Measurements from ENCODE around the gene SPON1.
"Not testable (repeated sequence)": the region's sequence is repeated elsewhere in the genome, so short reads cannot be mapped to it uniquely, and the experiment has no call there.

Gene SPON1

GRCh38 chr11:14070896-14071295, 108.4 kb downstream of the SPON1 start:
- no peaks in the 10 kb centered on the region for H3K9me3 ChIP-seq (ENCODE audit: low read length)
- no peaks in the 10 kb centered on the region for H3K36me3 ChIP-seq (ENCODE audit: insufficient read depth, low read length)
- H3K4me3 ChIP-seq (ENCODE audit: low read length): no peak overlapping the region
- H2AFZ ChIP-seq (ENCODE audit: low read depth, low read length): no peak overlapping the region
- H3K4me1 ChIP-seq (ENCODE audit: insufficient read depth, low read length): no peaks in the 10 kb centered on the region
- H3K27me3 ChIP-seq (ENCODE audit: insufficient read depth, low read length): no peaks in the 10 kb centered on the region

GRCh38 chr11:14073849-14074476, 111.4 kb downstream of the SPON1 start:
- Histone ChIP-seq H3K4me1 (ENCODE audit: insufficient read depth, low read length) (no peaks in the 10 kb centered on the region), H2AFZ (ENCODE audit: low read depth, low read length) (peak overlapping the region; percentile 10), H3K27me3 (ENCODE audit: insufficient read depth, low read length) (no peaks in the 10 kb centered on the region), H3K9me3 (ENCODE audit: low read length) (no peaks in the 10 kb centered on the region), H3K4me3 (ENCODE audit: low read length) (no peak overlapping the region), H3K36me3 (ENCODE audit: insufficient read depth, low read length) (no peaks in the 10 kb centered on the region)

GRCh38 chr11:14075118-14076078, 112.9 kb downstream of the SPON1 start:
- H2AFZ ChIP-seq (ENCODE audit: low read depth, low read length): no peak overlapping the region
- no peaks in the 10 kb centered on the region for H3K9me3 ChIP-seq (ENCODE audit: low read length)
- H3K4me3 ChIP-seq (ENCODE audit: low read length): no peak overlapping the region
- H3K36me3 ChIP-seq (ENCODE audit: insufficient read depth, low read length): no peaks in the 10 kb centered on the region
- H3K4me1 ChIP-seq (ENCODE audit: insufficient read depth, low read length): no peaks in the 10 kb centered on the region
- H3K27me3 ChIP-seq (ENCODE audit: insufficient read depth, low read length): peaks cover 2% of the 10 kb centered on the region

GRCh38 chr11:14079011-14079410, 116.5 kb downstream of the SPON1 start:
- Histone ChIP-seq H3K27me3 (ENCODE audit: insufficient read depth, low read length) (peaks cover 2% of the 10 kb centered on the region), H3K36me3 (ENCODE audit: insufficient read depth, low read length) (no peaks in the 10 kb centered on the region), H2AFZ (ENCODE audit: low read depth, low read length) (no peak overlapping the region), H3K4me3 (ENCODE audit: low read length) (no peak overlapping the region), H3K9me3 (ENCODE audit: low read length) (no peaks in the 10 kb centered on the region), H3K4me1 (ENCODE audit: insufficient read depth, low read length) (no peaks in the 10 kb centered on the region)

GRCh38 chr11:14079797-14080196, 117.3 kb downstream of the SPON1 start:
- Histone ChIP-seq H3K27me3 (ENCODE audit: insufficient read depth, low read length) (peaks cover 2% of the 10 kb centered on the region), H2AFZ (ENCODE audit: low read depth, low read length) (no peak overlapping the region), H3K4me3 (ENCODE audit: low read length) (no peak overlapping the region), H3K9me3 (ENCODE audit: low read length) (no peaks in the 10 kb centered on the region), H3K4me1 (ENCODE audit: insufficient read depth, low read length) (no peaks in the 10 kb centered on the region), H3K36me3 (ENCODE audit: insufficient read depth, low read length) (no peaks in the 10 kb centered on the region)

- Histone ChIP-seq H3K4me1 (ENCODE audit: insufficient read depth, low read length) (no peaks in the 10 kb centered on the region), H3K4me3 (ENCODE audit: low read length) (no peak overlapping the region)
These were observed 119.2 kb downstream of the SPON1 start for GRCh38 chr11:14081581-14082231.

GRCh38 chr11:14082338-14082737, 119.8 kb downstream of the SPON1 start:
- Histone ChIP-seq H3K4me3 (ENCODE audit: low read length) (no peak overlapping the region), H2AFZ (ENCODE audit: low read depth, low read length) (no peak overlapping the region), H3K9me3 (ENCODE audit: low read length) (no peaks in the 10 kb centered on the region), H3K36me3 (ENCODE audit: insufficient read depth, low read length) (no peaks in the 10 kb centered on the region), H3K4me1 (ENCODE audit: insufficient read depth, low read length) (no peaks in the 10 kb centered on the region), H3K27me3 (ENCODE audit: insufficient read depth, low read length) (peaks cover 2% of the 10 kb centered on the region)

More at GRCh38 chr11:14081581-14082231, 119.2 kb downstream of the SPON1 start:
- Histone ChIP-seq H3K9me3 (ENCODE audit: low read length) (no peaks in the 10 kb centered on the region), H3K27me3 (ENCODE audit: insufficient read depth, low read length) (peaks cover 2% of the 10 kb centered on the region), H3K36me3 (ENCODE audit: insufficient read depth, low read length) (no peaks in the 10 kb centered on the region), H2AFZ (ENCODE audit: low read depth, low read length) (no peak overlapping the region)

- not testable (repeated sequence) for H3K27me3 ChIP-seq (ENCODE audit: insufficient read depth, low read length); H2AFZ ChIP-seq (ENCODE audit: low read depth, low read length); H3K9me3 ChIP-seq (ENCODE audit: low read length); H3K4me3 ChIP-seq (ENCODE audit: low read length); H3K4me1 ChIP-seq (ENCODE audit: insufficient read depth, low read length); H3K36me3 ChIP-seq (ENCODE audit: insufficient read depth, low read length)
These were observed 126.3 kb downstream of the SPON1 start for GRCh38 chr11:14088861-14089260.

GRCh38 chr11:14089690-14090462, 127.4 kb downstream of the SPON1 start:
- no peaks in the 10 kb centered on the region for H3K4me1 ChIP-seq (ENCODE audit: insufficient read depth, low read length)
- H2AFZ ChIP-seq (ENCODE audit: low read depth, low read length): no peak overlapping the region

GRCh38 chr11:14090631-14091030, 128.1 kb downstream of the SPON1 start:
- not testable (repeated sequence) for H3K4me1 ChIP-seq (ENCODE audit: insufficient read depth, low read length); H3K9me3 ChIP-seq (ENCODE audit: low read length); H2AFZ ChIP-seq (ENCODE audit: low read depth, low read length); H3K4me3 ChIP-seq (ENCODE audit: low read length); H3K27me3 ChIP-seq (ENCODE audit: insufficient read depth, low read length); H3K36me3 ChIP-seq (ENCODE audit: insufficient read depth, low read length)

More at GRCh38 chr11:14089690-14090462, 127.4 kb downstream of the SPON1 start:
- Histone ChIP-seq H3K36me3 (ENCODE audit: insufficient read depth, low read length) (no peaks in the 10 kb centered on the region), H3K27me3 (ENCODE audit: insufficient read depth, low read length) (no peaks in the 10 kb centered on the region), H3K9me3 (ENCODE audit: low read length) (no peaks in the 10 kb centered on the region), H3K4me3 (ENCODE audit: low read length) (no peak overlapping the region)

- Histone ChIP-seq H3K9me3 (ENCODE audit: low read length) (no peaks in the 10 kb centered on the region), H3K27me3 (ENCODE audit: insufficient read depth, low read length) (no peaks in the 10 kb centered on the region), H3K4me1 (ENCODE audit: insufficient read depth, low read length) (no peaks in the 10 kb centered on the region), H3K4me3 (ENCODE audit: low read length) (no peak overlapping the region), H3K36me3 (ENCODE audit: insufficient read depth, low read length) (no peaks in the 10 kb centered on the region), H2AFZ (ENCODE audit: low read depth, low read length) (no peak overlapping the region)
These were observed 130.5 kb downstream of the SPON1 start for GRCh38 chr11:14093065-14093464.

- H3K4me3 ChIP-seq (ENCODE audit: low read length): no peak overlapping the region
- H2AFZ ChIP-seq (ENCODE audit: low read depth, low read length): no peak overlapping the region
- no peaks in the 10 kb centered on the region for H3K36me3 ChIP-seq (ENCODE audit: insufficient read depth, low read length)
- no peaks in the 10 kb centered on the region for H3K27me3 ChIP-seq (ENCODE audit: insufficient read depth, low read length)
- no peaks in the 10 kb centered on the region for H3K9me3 ChIP-seq (ENCODE audit: low read length)
- H3K4me1 ChIP-seq (ENCODE audit: insufficient read depth, low read length): no peaks in the 10 kb centered on the region
These were observed 132.0 kb downstream of the SPON1 start for GRCh38 chr11:14094481-14095037.

Data from neuron (in vitro differentiated cells).